Omental fat pad (tissue), 4 donors: ENCODE data around the gene PPP4R3A. TPM values are rescaled to one million over a fixed set of nuclear protein-coding genes. Genes with fewer than 3 reads are reported as not detected.
"Not testable (repeated sequence)": the region's sequence is repeated elsewhere in the genome, so short reads cannot be mapped to it uniquely, and the experiment has no call there.

Source experiments
- ATAC-seq: fragments of 150-250 bp; one replicate; pipeline ENCODE4 v1.9.1; 2016; ENCODE audit warnings: mild to moderate bottlenecking, moderate library complexity; ENCODE audit not compliant: low FRiP score
- DNase-seq: peaks from one replicate; pipeline ENCODE4 v3.0.0-alpha.2; 2019; ENCODE audit warnings: low spot score
- CTCF ChIP-seq, 3 donors: fragments of 450-650 bp; IDR thresholded peaks; one replicate each; pipeline ENCODE4 v1.5.1; 2016 to 2017; ENCODE audit warnings: antibody characterized with exemption in 3 of 3, mild to moderate bottlenecking in 3 of 3, moderate library complexity in 2 of 3
- total RNA-seq, 4 donors: library from RNA; depleted of rRNA; stranded (reverse); fragments of >200 nt; gene quantifications; one replicate each; pipeline ENCODE4 v1.1.0, GENCODE V29; 2016

Gene PPP4R3A
- total RNA-seq, 4 donors from 2014 or later = 55.2 to 87.1 (median 79.5) TPM

DNA sequence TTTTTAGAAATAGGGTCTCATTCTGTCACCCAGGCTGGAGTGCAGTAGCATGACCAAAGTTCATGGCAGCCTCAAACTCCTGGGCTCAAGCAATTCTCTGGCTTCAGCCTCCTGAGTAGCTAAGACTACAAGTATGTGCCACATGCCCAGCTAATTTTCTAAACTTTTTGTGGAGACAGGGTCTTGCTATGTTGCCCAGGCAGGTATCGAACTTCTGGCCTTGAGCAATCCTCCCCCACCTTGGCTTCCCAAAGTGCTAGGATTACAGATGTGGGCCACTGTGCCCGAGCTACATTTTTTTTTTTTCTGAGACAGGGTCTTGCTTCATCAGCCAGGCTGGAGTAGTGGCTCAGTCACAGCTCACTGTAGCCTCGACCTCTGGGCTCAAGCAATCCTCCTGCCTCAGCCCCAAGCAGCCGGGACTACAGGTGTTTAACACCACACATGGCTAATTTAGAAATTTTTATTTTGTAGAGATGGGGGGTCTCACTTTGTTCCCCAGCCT lies 7.1 kb downstream of the PPP4R3A start:
- TF ChIP-seq CTCF (IDR thresholded peaks at IDR 0.05) = no peak
- DNase-seq = no peak
- no peak for ATAC-seq

GRCh38 chr14:91501951-91502930 lies 7.9 kb downstream of the PPP4R3A start:
- TF ChIP-seq CTCF (IDR thresholded peaks at IDR 0.05) = no peak
- no peak for DNase-seq
- no peak for ATAC-seq

DNA sequence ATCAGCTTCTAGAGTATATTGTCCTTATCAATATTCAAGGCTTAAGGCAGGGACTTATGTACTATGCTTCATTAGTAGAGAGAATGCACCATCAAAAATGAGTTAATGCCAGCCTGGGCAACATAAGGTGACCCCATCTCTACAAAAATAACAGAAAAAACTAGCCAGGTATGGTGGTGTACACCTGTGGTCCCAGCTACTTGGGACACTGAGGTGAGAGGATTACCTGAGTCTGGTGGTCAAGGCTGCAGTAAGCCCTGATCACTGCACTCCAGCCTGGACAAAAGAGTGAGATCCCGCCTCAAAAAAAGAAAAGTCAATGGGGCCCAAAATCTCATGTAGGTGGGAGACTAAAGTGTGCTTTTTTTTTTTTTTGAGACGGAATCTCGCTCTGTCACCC lies 8.8 kb downstream of the PPP4R3A start:
- TF ChIP-seq CTCF (IDR thresholded peaks at IDR 0.05) = no peak
- no peak for ATAC-seq
- no peak for DNase-seq

GRCh38 chr14:91496790-91497189 lies 13.3 kb downstream of the PPP4R3A start:
- no peak for TF ChIP-seq CTCF (IDR thresholded peaks at IDR 0.05)
- DNase-seq (no peak), ATAC-seq (no peak)

DNA sequence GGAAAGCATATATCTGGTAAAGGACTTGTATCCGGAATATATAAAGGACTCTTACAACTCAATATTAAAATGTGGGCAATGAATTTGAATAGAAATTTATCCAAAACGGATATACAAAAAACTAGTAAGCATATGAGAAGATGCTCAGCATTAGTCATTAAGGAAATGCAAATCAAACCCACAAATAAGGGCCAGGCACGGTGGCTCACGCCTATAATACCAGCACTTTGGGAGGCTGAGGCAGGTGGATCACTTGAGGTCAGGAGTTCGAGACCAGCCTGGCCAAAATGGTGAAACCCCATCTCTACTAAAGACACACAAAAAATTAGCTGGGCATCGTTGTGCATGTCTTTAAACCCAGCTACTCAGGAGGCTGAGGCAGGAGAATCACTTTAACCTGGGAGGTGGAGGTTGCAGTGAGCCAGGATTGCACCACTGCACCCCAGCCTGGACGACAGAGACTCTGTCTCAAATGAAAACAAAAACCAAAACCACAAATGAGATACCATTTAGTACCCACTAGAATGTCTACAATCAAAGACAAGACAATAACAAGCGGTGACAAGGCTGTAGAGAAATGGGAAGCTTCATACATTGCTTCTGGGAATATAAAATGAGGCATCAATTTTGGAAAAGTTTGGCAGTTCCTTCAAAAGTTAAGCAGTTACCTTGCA lies 15.6 kb downstream of the PPP4R3A start:
- ATAC-seq, DNase-seq: not testable (repeated sequence)

- no peak for TF ChIP-seq CTCF (IDR thresholded peaks at IDR 0.05)
- no peak for ATAC-seq
- no peak for DNase-seq
These were observed 16.9 kb downstream of the PPP4R3A start for GRCh38 chr14:91493169-91493568.

GRCh38 chr14:91484744-91485143 lies 25.4 kb downstream of the PPP4R3A start:
- DNase-seq (no peak), ATAC-seq (no peak)
- TF ChIP-seq CTCF (IDR thresholded peaks at IDR 0.05) = no peak
